WTC11 (cell line): ENCODE measurements around the gene RNF2.

Experiments used
- ESRRA ChIP-seq: sonication (generic); formaldehyde crosslinking; IDR thresholded peaks from 2 replicates; pipeline ENCODE4 v1.8.1; 2022; ENCODE audit warnings: mild to moderate bottlenecking, missing genetic modification reagents, borderline replicate concordance
- ETV6 ChIP-seq: sonication (generic); formaldehyde crosslinking; IDR thresholded peaks from 2 replicates; pipeline ENCODE4 v1.8.1; 2022; ENCODE audit warnings: mild to moderate bottlenecking, missing genetic modification reagents
- JUN ChIP-seq: sonication (generic); formaldehyde crosslinking; IDR thresholded peaks from 2 replicates; pipeline ENCODE4 v1.8.0; 2023; ENCODE audit warnings: mild to moderate bottlenecking, missing genetic modification reagents
- MYBL2 ChIP-seq: sonication (generic); formaldehyde crosslinking; IDR thresholded peaks from 2 replicates; pipeline ENCODE4 v1.8.1; 2023; ENCODE audit warnings: mild to moderate bottlenecking, moderate library complexity, missing genetic modification reagents
- NFYB ChIP-seq: sonication (generic); formaldehyde crosslinking; conservative IDR thresholded peaks from 2 replicates; pipeline ENCODE4 v1.8.0; 2022; ENCODE audit warnings: low read depth, missing genetic modification reagents
- TF ChIP-seq, protein P1 (sequence below): fragments of 200-600 bp; IDR thresholded peaks from 2 replicates; pipeline ENCODE4 v1.8.0; 2022; ENCODE audit warnings: antibody characterized with exemption
- TF ChIP-seq, protein P2 (sequence below): sonication (generic); formaldehyde crosslinking; IDR thresholded peaks from 2 replicates; pipeline ENCODE4 v1.8.1; 2023; ENCODE audit warnings: mild to moderate bottlenecking, missing genetic modification reagents, moderate library complexity
- TF ChIP-seq, protein P3 (sequence below): fragments of 250-450 bp; sonication (Bioruptor Pico); IDR thresholded peaks from 2 replicates; pipeline ENCODE4 v2.1.2; 2022; ENCODE audit warnings: mild to moderate bottlenecking, moderate library complexity

DNA sequence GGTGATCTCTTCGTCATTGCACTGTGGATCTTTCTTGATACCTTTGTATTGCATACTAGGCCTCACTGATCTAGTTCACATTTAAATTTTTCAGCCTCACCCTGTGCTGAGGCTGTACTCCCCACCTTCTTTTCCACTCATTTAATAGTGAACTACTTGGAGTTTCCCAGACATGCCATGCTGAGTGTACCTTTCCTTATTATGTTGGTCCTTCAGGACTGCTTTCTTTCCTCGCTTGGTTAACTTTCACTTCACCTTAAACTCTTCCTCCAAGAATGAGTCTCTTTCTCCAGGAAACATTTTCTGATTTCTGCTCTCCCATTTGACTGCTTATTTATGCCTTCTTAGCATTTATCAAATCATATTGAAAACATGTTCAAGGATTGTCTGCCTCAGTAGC is 20.8 kb downstream of the RNF2 start:
- TF ChIP-seq, protein P1, sequence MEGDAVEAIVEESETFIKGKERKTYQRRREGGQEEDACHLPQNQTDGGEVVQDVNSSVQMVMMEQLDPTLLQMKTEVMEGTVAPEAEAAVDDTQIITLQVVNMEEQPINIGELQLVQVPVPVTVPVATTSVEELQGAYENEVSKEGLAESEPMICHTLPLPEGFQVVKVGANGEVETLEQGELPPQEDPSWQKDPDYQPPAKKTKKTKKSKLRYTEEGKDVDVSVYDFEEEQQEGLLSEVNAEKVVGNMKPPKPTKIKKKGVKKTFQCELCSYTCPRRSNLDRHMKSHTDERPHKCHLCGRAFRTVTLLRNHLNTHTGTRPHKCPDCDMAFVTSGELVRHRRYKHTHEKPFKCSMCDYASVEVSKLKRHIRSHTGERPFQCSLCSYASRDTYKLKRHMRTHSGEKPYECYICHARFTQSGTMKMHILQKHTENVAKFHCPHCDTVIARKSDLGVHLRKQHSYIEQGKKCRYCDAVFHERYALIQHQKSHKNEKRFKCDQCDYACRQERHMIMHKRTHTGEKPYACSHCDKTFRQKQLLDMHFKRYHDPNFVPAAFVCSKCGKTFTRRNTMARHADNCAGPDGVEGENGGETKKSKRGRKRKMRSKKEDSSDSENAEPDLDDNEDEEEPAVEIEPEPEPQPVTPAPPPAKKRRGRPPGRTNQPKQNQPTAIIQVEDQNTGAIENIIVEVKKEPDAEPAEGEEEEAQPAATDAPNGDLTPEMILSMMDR: no peak
- TF ChIP-seq JUN (CRISPR knock-in tag) (no peak), MYBL2 (CRISPR knock-in tag) (no peak), ETV6 (no peak), NFYB (no peak), ESRRA (CRISPR knock-in tag) (no peak)
- TF ChIP-seq, protein P2, sequence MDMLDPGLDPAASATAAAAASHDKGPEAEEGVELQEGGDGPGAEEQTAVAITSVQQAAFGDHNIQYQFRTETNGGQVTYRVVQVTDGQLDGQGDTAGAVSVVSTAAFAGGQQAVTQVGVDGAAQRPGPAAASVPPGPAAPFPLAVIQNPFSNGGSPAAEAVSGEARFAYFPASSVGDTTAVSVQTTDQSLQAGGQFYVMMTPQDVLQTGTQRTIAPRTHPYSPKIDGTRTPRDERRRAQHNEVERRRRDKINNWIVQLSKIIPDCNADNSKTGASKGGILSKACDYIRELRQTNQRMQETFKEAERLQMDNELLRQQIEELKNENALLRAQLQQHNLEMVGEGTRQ (CRISPR knock-in tag): no peak
- TF ChIP-seq, protein P3, sequence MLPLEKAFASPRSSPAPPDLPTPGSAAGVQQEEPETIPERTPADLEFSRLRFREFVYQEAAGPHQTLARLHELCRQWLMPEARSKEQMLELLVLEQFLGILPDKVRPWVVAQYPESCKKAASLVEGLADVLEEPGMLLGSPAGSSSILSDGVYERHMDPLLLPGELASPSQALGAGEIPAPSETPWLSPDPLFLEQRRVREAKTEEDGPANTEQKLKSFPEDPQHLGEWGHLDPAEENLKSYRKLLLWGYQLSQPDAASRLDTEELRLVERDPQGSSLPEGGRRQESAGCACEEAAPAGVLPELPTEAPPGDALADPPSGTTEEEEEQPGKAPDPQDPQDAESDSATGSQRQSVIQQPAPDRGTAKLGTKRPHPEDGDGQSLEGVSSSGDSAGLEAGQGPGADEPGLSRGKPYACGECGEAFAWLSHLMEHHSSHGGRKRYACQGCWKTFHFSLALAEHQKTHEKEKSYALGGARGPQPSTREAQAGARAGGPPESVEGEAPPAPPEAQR (CRISPR knock-in tag): no peak
